ENCODE results near the gene KRT222. TPM values are rescaled to one million over a fixed set of nuclear protein-coding genes. Genes with fewer than 3 reads are reported as not detected.

The KRT222 gene
- polyA plus RNA-seq, 1 donor (not counting 4 experiments of a cell fraction or from before 2014, with no cell fraction given): 0.76 TPM

DNA sequence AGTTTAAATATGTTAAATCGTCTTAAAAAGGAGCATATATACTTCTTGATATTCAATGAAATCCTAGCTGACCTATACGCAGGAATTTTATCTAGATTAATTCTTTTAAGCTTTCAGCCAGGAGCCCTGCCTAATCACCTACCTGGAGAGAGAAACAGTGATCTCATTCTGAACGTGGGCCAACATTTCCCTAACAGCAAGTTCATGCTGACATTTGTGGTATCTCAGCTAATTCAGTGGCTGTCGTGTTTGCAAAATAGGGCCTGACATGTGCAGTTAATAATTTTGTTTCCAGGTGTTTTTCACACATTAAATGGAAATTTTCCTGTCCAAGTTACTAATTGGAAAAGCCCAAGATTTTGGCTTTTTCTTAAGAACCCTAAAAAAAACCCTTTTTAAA, 21.2 kb upstream of the KRT222 start:
- TF ChIP-seq EZH2 (IDR thresholded peaks at IDR 0.05; ENCODE audit: low read length): no peak
- TF ChIP-seq, protein P1, sequence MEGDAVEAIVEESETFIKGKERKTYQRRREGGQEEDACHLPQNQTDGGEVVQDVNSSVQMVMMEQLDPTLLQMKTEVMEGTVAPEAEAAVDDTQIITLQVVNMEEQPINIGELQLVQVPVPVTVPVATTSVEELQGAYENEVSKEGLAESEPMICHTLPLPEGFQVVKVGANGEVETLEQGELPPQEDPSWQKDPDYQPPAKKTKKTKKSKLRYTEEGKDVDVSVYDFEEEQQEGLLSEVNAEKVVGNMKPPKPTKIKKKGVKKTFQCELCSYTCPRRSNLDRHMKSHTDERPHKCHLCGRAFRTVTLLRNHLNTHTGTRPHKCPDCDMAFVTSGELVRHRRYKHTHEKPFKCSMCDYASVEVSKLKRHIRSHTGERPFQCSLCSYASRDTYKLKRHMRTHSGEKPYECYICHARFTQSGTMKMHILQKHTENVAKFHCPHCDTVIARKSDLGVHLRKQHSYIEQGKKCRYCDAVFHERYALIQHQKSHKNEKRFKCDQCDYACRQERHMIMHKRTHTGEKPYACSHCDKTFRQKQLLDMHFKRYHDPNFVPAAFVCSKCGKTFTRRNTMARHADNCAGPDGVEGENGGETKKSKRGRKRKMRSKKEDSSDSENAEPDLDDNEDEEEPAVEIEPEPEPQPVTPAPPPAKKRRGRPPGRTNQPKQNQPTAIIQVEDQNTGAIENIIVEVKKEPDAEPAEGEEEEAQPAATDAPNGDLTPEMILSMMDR (optimal IDR thresholded peaks at IDR 0.05 in 1 of 3, IDR thresholded peaks at IDR 0.05 in 1 of 3, conservative IDR thresholded peaks at IDR 0.05 in 1 of 3; ENCODE audit: extremely low read depth in 1 of 3, insufficient read depth in 2 of 3, low read length in 3 of 3): no peak
- no peak overlapping the region for H2AFZ ChIP-seq (ENCODE audit: control insufficient read depth, low read length)
- peaks cover 2% of the 10 kb centered on the region for H3K27me3 ChIP-seq (ENCODE audit: control insufficient read depth, extremely low read depth, insufficient read depth, low read length)
- no peak overlapping the region for H3K4me3 ChIP-seq (ENCODE audit: control insufficient read depth in 2 of 3, extremely low read depth in 1 of 3, insufficient read depth in 2 of 3, low read depth in 1 of 3, low read length in 3 of 3)
- dilution Hi-C loops (cut with MboI; ENCODE audit: extremely low pct_ligation_motif_present, low sequenced_read_pairs): no loop called here
- no peaks in the 10 kb centered on the region for H4K20me1 ChIP-seq (ENCODE audit: control insufficient read depth, extremely low read depth, insufficient read depth, low read length)
- no peak for DNase-seq (ENCODE audit: low read depth, low spot score)
- no peak overlapping the region for H3K4me2 ChIP-seq (ENCODE audit: control insufficient read depth, extremely low read depth, insufficient read depth, low read depth, low read length)
- H3K36me3 ChIP-seq (ENCODE audit: control insufficient read depth in 2 of 2, extremely low read depth in 1 of 2, insufficient read depth in 2 of 2, low read length in 2 of 2): no peaks in the 10 kb centered on the region
- H3K79me2 ChIP-seq (ENCODE audit: control insufficient read depth, insufficient read depth, low read length): no peaks in the 10 kb centered on the region
- H3K9ac ChIP-seq (ENCODE audit: control insufficient read depth, extremely low read depth, insufficient read depth, low read length): no peak overlapping the region
- no peak for FAIRE-seq
- no peaks in the 10 kb centered on the region for H3K9me3 ChIP-seq (ENCODE audit: control insufficient read depth, low read depth, low read length)
- H3K9me1 ChIP-seq (ENCODE audit: control insufficient read depth, extremely low read depth, insufficient read depth, low read length): no peaks in the 10 kb centered on the region
- H3K4me1 ChIP-seq (ENCODE audit: control insufficient read depth, extremely low read depth, insufficient read depth, low read length): no peaks in the 10 kb centered on the region
- H3K27ac ChIP-seq (ENCODE audit: control insufficient read depth, insufficient read depth, low read length): no peak overlapping the region

DNA sequence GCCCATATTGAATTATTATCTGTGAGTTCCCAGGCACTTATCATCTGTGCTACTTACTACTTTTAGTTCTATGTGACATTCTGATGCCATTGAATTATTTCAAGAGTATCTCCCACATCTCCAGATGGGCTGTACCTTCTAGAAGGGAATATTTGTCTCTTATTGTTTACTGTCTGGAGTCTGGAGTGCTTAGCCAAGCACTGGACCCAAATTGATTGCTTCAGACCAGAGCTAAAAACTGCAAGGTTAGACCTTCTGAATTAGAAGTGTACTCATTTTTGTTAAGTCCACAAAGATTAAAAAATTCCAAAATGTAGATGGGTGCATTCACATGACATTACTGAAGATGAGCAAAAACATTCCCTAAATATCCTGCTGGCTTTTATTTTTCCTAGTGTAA, 16.0 kb upstream of the KRT222 start:
- H3K4me1 ChIP-seq (ENCODE audit: control insufficient read depth, extremely low read depth, insufficient read depth, low read length): peaks cover 6% of the 10 kb centered on the region
- peaks cover 11% of the 10 kb centered on the region for H3K27me3 ChIP-seq (ENCODE audit: control insufficient read depth, extremely low read depth, insufficient read depth, low read length)
- no peak overlapping the region for H3K9ac ChIP-seq (ENCODE audit: control insufficient read depth, extremely low read depth, insufficient read depth, low read length)
- dilution Hi-C loops (cut with MboI; ENCODE audit: extremely low pct_ligation_motif_present, low sequenced_read_pairs): no loop called here
- no peaks in the 10 kb centered on the region for H3K9me1 ChIP-seq (ENCODE audit: control insufficient read depth, extremely low read depth, insufficient read depth, low read length)
- no peaks in the 10 kb centered on the region for H4K20me1 ChIP-seq (ENCODE audit: control insufficient read depth, extremely low read depth, insufficient read depth, low read length)
- no peaks in the 10 kb centered on the region for H3K9me3 ChIP-seq (ENCODE audit: control insufficient read depth, low read depth, low read length)
- TF ChIP-seq, protein P1 (optimal IDR thresholded peaks at IDR 0.05 in 1 of 3, IDR thresholded peaks at IDR 0.05 in 1 of 3, conservative IDR thresholded peaks at IDR 0.05 in 1 of 3; ENCODE audit: extremely low read depth in 1 of 3, insufficient read depth in 2 of 3, low read length in 3 of 3): no peak
- no peak for TF ChIP-seq EZH2 (IDR thresholded peaks at IDR 0.05; ENCODE audit: low read length)
- no peak overlapping the region for H3K27ac ChIP-seq (ENCODE audit: control insufficient read depth, insufficient read depth, low read length)
- H3K4me2 ChIP-seq (ENCODE audit: control insufficient read depth, extremely low read depth, insufficient read depth, low read depth, low read length): no peak overlapping the region
- no peaks in the 10 kb centered on the region for H3K36me3 ChIP-seq (ENCODE audit: control insufficient read depth in 2 of 2, extremely low read depth in 1 of 2, insufficient read depth in 2 of 2, low read length in 2 of 2)
- no peak for DNase-seq (ENCODE audit: low read depth, low spot score)
- no peaks in the 10 kb centered on the region for H3K79me2 ChIP-seq (ENCODE audit: control insufficient read depth, insufficient read depth, low read length)
- H3K4me3 ChIP-seq (ENCODE audit: control insufficient read depth in 2 of 3, extremely low read depth in 1 of 3, insufficient read depth in 2 of 3, low read depth in 1 of 3, low read length in 3 of 3): no peak overlapping the region
- no peak for FAIRE-seq
- no peak overlapping the region for H2AFZ ChIP-seq (ENCODE audit: control insufficient read depth, low read length)
